Vagina (tissue), 2 donors: Measurements from ENCODE around the gene NFIA.

Experiments used
- POLR2A ChIP-seq, 2 donors: fragments of 450-650 bp; IDR thresholded peaks; one replicate each; pipeline ENCODE4 v1.6.1; 2017; ENCODE audit warnings: antibody characterized with exemption in 2 of 2, mild to moderate bottlenecking in 2 of 2, moderate library complexity in 2 of 2
- POLR2AphosphoS5 ChIP-seq, 2 donors: sonication (generic); formaldehyde crosslinking; IDR thresholded peaks; one replicate each; pipeline ENCODE4 v1.9.0; 2017; ENCODE audit warnings: antibody characterized with exemption in 2 of 2, mild to moderate bottlenecking in 2 of 2, low read depth in 1 of 2; ENCODE audit not compliant: insufficient read depth in 1 of 2
- TF ChIP-seq, protein P1 (sequence below), 3 experiments: fragments of 450-650 bp in 2 of 3; fragments of 200-600 bp in 1 of 3; sonication (generic) in 1 of 3; IDR thresholded peaks; one replicate each; pipeline ENCODE4 v1.5.1; 2017 to 2019; ENCODE audit warnings: antibody characterized with exemption in 3 of 3, mild to moderate bottlenecking in 2 of 3, moderate library complexity in 2 of 3

GRCh38 chr1:61115436-61115835 is 33.1 kb downstream of the NFIA start:
- TF ChIP-seq, protein P1, sequence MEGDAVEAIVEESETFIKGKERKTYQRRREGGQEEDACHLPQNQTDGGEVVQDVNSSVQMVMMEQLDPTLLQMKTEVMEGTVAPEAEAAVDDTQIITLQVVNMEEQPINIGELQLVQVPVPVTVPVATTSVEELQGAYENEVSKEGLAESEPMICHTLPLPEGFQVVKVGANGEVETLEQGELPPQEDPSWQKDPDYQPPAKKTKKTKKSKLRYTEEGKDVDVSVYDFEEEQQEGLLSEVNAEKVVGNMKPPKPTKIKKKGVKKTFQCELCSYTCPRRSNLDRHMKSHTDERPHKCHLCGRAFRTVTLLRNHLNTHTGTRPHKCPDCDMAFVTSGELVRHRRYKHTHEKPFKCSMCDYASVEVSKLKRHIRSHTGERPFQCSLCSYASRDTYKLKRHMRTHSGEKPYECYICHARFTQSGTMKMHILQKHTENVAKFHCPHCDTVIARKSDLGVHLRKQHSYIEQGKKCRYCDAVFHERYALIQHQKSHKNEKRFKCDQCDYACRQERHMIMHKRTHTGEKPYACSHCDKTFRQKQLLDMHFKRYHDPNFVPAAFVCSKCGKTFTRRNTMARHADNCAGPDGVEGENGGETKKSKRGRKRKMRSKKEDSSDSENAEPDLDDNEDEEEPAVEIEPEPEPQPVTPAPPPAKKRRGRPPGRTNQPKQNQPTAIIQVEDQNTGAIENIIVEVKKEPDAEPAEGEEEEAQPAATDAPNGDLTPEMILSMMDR (IDR thresholded peaks at IDR 0.05) = no peak
- TF ChIP-seq POLR2A (IDR thresholded peaks at IDR 0.05) (no peak), POLR2AphosphoS5 (IDR thresholded peaks at IDR 0.05; ENCODE audit: insufficient read depth in 1 of 2, low read depth in 1 of 2) (no peak)
